CD4-positive, alpha-beta T cell treated with Interleukin-17A for 1 hour (primary cell): Measurements from ENCODE around the gene EPS8L1.
A peak's percentile ranks its signal among the peaks of the same experiment; 100 is the strongest.

ENCODE experiments used
- DNase-seq: peaks from one replicate; pipeline ENCODE4 v3.0.0-alpha.2; 2020

Gene EPS8L1

GRCh38 chr19:55116859-55117662 is 41.4 kb downstream of the EPS8L1 start, which contains the start of gene PPP1R12C:
PPP1R12C (minus strand) TSS chr19:55117637; CDS start chr19:55117543, 94 bp downstream.
- DNase-seq, result no peak

GRCh38 chr19:55117663-55118391 is 42.2 kb downstream of the EPS8L1 start:
- DNase-seq, result peak; percentile 98

- peak; percentile 35 for DNase-seq
Measured at GRCh38 chr19:55118401-55118991, 42.8 kb downstream of the EPS8L1 start.

- peak; percentile 21 for DNase-seq
Measured at GRCh38 chr19:55119053-55119452, 43.4 kb downstream of the EPS8L1 start.

- no peak for DNase-seq
Measured at GRCh38 chr19:55131421-55131820, 55.8 kb downstream of the EPS8L1 start.

- DNase-seq, result no peak
Measured at GRCh38 chr19:55132453-55133129, 56.9 kb downstream of the EPS8L1 start.

- no peak for DNase-seq
Measured at GRCh38 chr19:55133639-55134444, 58.2 kb downstream of the EPS8L1 start.

GRCh38 chr19:55134736-55135135 is 59.1 kb downstream of the EPS8L1 start:
- no peak for DNase-seq

- no peak for DNase-seq
Measured at GRCh38 chr19:55136399-55137102, 60.9 kb downstream of the EPS8L1 start.
